HG02938 (cell line): Measurements from ENCODE around the gene SF3A2.

Experiments used
- ATAC-seq: cut with Tn5 transposase; IDR thresholded peaks from one replicate; pipeline ENCODE4 v1.9.1; 2021; ENCODE audit warnings: mild to moderate bottlenecking, moderate library complexity; ENCODE audit not compliant: unreplicated experiment

The SF3A2 gene

GRCh38 chr19:2207991-2208860 lies 28.4 kb upstream of the SF3A2 start:
- ATAC-seq, result no peak

GRCh38 chr19:2208975-2209374 lies 27.6 kb upstream of the SF3A2 start:
- no peak for ATAC-seq

GRCh38 chr19:2209408-2209807 lies 27.2 kb upstream of the SF3A2 start:
- no peak for ATAC-seq

- ATAC-seq, result no peak
Measured at GRCh38 chr19:2210206-2210605, 26.4 kb upstream of the SF3A2 start.

GRCh38 chr19:2210987-2211740 lies 25.5 kb upstream of the SF3A2 start:
- ATAC-seq, result no peak

GRCh38 chr19:2212861-2213711 lies 23.5 kb upstream of the SF3A2 start:
- ATAC-seq, result no peak

GRCh38 chr19:2213799-2214198 lies 22.8 kb upstream of the SF3A2 start:
- ATAC-seq, result no peak

GRCh38 chr19:2214251-2214650 lies 22.4 kb upstream of the SF3A2 start:
- no peak for ATAC-seq

GRCh38 chr19:2215281-2215751 lies 21.3 kb upstream of the SF3A2 start:
- no peak for ATAC-seq

GRCh38 chr19:2216361-2217225 lies 20.0 kb upstream of the SF3A2 start:
- no peak for ATAC-seq

- no peak for ATAC-seq
Measured at GRCh38 chr19:2217591-2217990, 19.0 kb upstream of the SF3A2 start.

- ATAC-seq, result no peak
Measured at GRCh38 chr19:2219726-2220125, 16.9 kb upstream of the SF3A2 start.

GRCh38 chr19:2221250-2221831 lies 15.3 kb upstream of the SF3A2 start:
- ATAC-seq, result no peak

GRCh38 chr19:2221918-2222317 lies 14.7 kb upstream of the SF3A2 start:
- no peak for ATAC-seq

GRCh38 chr19:2223391-2223790 lies 13.2 kb upstream of the SF3A2 start:
- no peak for ATAC-seq

- no peak for ATAC-seq
Measured at GRCh38 chr19:2223959-2224358, 12.7 kb upstream of the SF3A2 start.

GRCh38 chr19:2224754-2225349 lies 11.8 kb upstream of the SF3A2 start:
- no peak for ATAC-seq

- no peak for ATAC-seq
Measured at GRCh38 chr19:2225415-2226050, 11.1 kb upstream of the SF3A2 start.
